ENCODE results near the gene TTC22. TPM values are rescaled to one million over a fixed set of nuclear protein-coding genes. Genes with fewer than 3 reads are reported as not detected.

TTC22 gene
- total and polyA plus RNA-seq, 12 donors: 0.06 to 1.0 (median 0.15) TPM; not detected in 5

GRCh38 chr1:54836594-54836993, 35.5 kb upstream of the TTC22 start:
- intact Hi-C loops (cut with DNase I): no loop called here
- no peaks in the 10 kb centered on the region for H3K36me3 ChIP-seq
- no peaks in the 10 kb centered on the region for H3K4me1 ChIP-seq
- TF ChIP-seq CTCF (IDR thresholded peaks at IDR 0.05): no peak
- peaks cover 0 to 6% (median 0%) of the 10 kb centered on the region in 7 donors for H3K27me3 ChIP-seq
- ATAC-seq (no peak), DNase-seq (no peak)
- H3K9me3 ChIP-seq: peaks cover 0 to 12% (median 0%) of the 10 kb centered on the region in 11 donors
- WGBS, 2 donors: 81 to 86% methylated on average over 8 of the region's 8 CpGs
- H3K27ac ChIP-seq: no peak overlapping the region
- H3K4me3 ChIP-seq: no peak overlapping the region

- Histone ChIP-seq H3K36me3 (no peaks in the 10 kb centered on the region), H3K9me3 (peaks cover 0 to 18% (median 3%) of the 10 kb centered on the region in 11 donors), H3K27me3 (peaks cover 0 to 6% (median 0%) of the 10 kb centered on the region in 7 donors), H3K4me1 (no peaks in the 10 kb centered on the region), H3K27ac (no peak overlapping the region), H3K4me3 (no peak overlapping the region)
- no peak for ATAC-seq
- WGBS, 2 donors: 47 to 50% methylated on average over 5 of the region's 5 CpGs
- TF ChIP-seq CTCF (IDR thresholded peaks at IDR 0.05): no peak
- no peak for DNase-seq
- intact Hi-C loops (cut with DNase I): no loop called here
These were observed 34.8 kb upstream of the TTC22 start for GRCh38 chr1:54835970-54836369.

GRCh38 chr1:54835131-54835898, 34.2 kb upstream of the TTC22 start:
- Histone ChIP-seq H3K36me3 (no peaks in the 10 kb centered on the region), H3K4me1 (no peaks in the 10 kb centered on the region), H3K4me3 (no peak overlapping the region), H3K27me3 (peaks cover 0 to 6% (median 0%) of the 10 kb centered on the region in 7 donors), H3K9me3 (peaks cover 0 to 25% (median 3%) of the 10 kb centered on the region in 11 donors), H3K27ac (no peak overlapping the region)
- 80 to 88% methylated on average over 6 of the region's 6 CpGs for WGBS, 2 donors
- no peak for ATAC-seq
- no peak for TF ChIP-seq CTCF (IDR thresholded peaks at IDR 0.05)
- intact Hi-C loops (cut with DNase I): no loop called here
- DNase-seq: no peak

GRCh38 chr1:54834007-54834541, 33.0 kb upstream of the TTC22 start:
- DNase-seq (no peak), ATAC-seq (no peak)
- no peaks in the 10 kb centered on the region for H3K36me3 ChIP-seq
- no peak overlapping the region for H3K27ac ChIP-seq
- H3K4me3 ChIP-seq: no peak overlapping the region
- H3K27me3 ChIP-seq: peaks cover 0 to 6% (median 0%) of the 10 kb centered on the region in 7 donors
- intact Hi-C loops (cut with DNase I): no loop called here
- WGBS, 2 donors: 94 to 97% methylated on average over 1 of the region's 1 CpG
- no peak for TF ChIP-seq CTCF (IDR thresholded peaks at IDR 0.05)
- H3K4me1 ChIP-seq: no peaks in the 10 kb centered on the region
- peaks cover 0 to 36% (median 3%) of the 10 kb centered on the region in 11 donors for H3K9me3 ChIP-seq
